Stomach (tissue), 4 donors: ENCODE measurements around the gene EMP1.

Source experiments
- CTCF ChIP-seq, 7 experiments: fragments of 450-650 bp in 4 of 7; fragments of 200-600 bp in 3 of 7; sonication (generic) in 3 of 7; IDR thresholded peaks; one replicate each; pipeline ENCODE4 v1.5.1; 2016 to 2019; ENCODE audit warnings: antibody characterized with exemption in 7 of 7, control low read depth in 2 of 7, mild to moderate bottlenecking in 1 of 7
- POLR2A ChIP-seq, 4 donors: fragments of 450-650 bp; IDR thresholded peaks; one replicate each; pipeline ENCODE4 v1.6.1; 2016; ENCODE audit warnings: antibody characterized with exemption in 4 of 4, control low read depth in 2 of 4, mild to moderate bottlenecking in 1 of 4, moderate library complexity in 1 of 4

- TF ChIP-seq POLR2A (IDR thresholded peaks at IDR 0.05) (no peak), CTCF (IDR thresholded peaks at IDR 0.05) (no peak)
Measured at GRCh38 chr12:13148485-13148847, 48.1 kb upstream of the EMP1 start.
